Osteocyte (in vitro differentiated cells): Measurements from ENCODE around the gene FNIP1. TPM values are rescaled to one million over a fixed set of nuclear protein-coding genes. Genes with fewer than 3 reads are reported as not detected.

Source experiments
- DNase-seq: peaks from one replicate; pipeline ENCODE4 v3.0.0; 2021; ENCODE audit warnings: mixed read lengths; ENCODE audit not compliant: unreplicated experiment; ENCODE audit errors: extremely low spot score
- H3K27ac Mint-ChIP-seq: one replicate; pipeline ENCODE4 v1.8.0; 2021; ENCODE audit warnings: mild to moderate bottlenecking, mixed read lengths; ENCODE audit not compliant: unreplicated experiment
- H3K27me3 Mint-ChIP-seq: one replicate; pipeline ENCODE4 v1.8.0; 2021; ENCODE audit warnings: mixed read lengths; ENCODE audit not compliant: unreplicated experiment
- H3K36me3 Mint-ChIP-seq: one replicate; pipeline ENCODE4 v1.8.0; 2021; ENCODE audit warnings: mixed read lengths; ENCODE audit not compliant: unreplicated experiment
- H3K4me1 Mint-ChIP-seq: one replicate; pipeline ENCODE4 v1.8.0; 2021; ENCODE audit warnings: mixed read lengths; ENCODE audit not compliant: unreplicated experiment
- H3K4me3 Mint-ChIP-seq: one replicate; pipeline ENCODE4 v1.8.0; 2021; ENCODE audit warnings: mild to moderate bottlenecking, moderate library complexity, mixed read lengths; ENCODE audit not compliant: unreplicated experiment
- H3K9me3 Mint-ChIP-seq: one replicate; pipeline ENCODE4 v1.8.0; 2021; ENCODE audit warnings: mixed read lengths; ENCODE audit not compliant: unreplicated experiment
- CTCF ChIP-seq: fragments of 200-600 bp; sonication (generic); IDR thresholded peaks from 2 replicates; pipeline ENCODE4 v1.5.0; 2021; ENCODE audit warnings: antibody characterized with exemption, mild to moderate bottlenecking, moderate library complexity
- total RNA-seq: library from RNA; stranded (reverse); gene quantifications from 2 replicates; pipeline ENCODE4 v1.2.1, GENCODE V29; 2021

Gene FNIP1
- total RNA-seq, 1 donor from 2014 or later: 43.0 TPM

DNA sequence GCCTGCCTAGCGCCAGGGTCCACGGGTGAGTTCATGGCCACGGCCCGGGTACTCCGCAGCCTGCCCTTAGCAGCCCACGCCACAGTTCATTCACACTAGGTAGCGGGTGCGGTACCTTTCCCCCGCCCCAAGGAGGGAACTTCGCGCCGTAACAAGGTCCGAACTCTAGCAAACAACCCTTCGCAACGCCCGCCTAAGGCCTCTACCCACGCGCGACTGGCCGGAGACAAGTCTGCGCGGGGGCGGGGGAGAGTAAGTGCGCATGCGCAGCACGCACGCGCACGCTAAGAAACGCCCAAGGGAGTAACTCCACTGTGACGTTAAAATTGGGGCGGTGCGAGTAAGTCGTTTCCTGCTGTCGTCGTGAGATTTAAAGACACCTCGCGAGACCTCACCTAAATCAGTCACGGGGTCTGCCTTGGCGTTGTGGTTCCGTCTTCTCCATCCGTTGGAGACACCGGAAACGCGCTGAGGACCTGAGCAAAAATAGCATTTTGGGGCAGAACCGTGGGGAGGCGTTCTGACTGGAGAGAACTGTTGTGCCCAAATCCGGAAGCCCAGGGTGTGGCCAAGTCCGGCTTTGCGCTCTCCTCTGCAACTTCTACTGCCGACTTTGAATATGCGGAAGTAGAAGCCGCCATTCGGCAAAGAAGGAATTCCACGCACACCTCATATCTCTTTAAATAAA lies 161.7 kb downstream of the FNIP1 start, which contains the start of gene RAPGEF6:
TSS of gene RAPGEF6 (minus strand) at position 234 of the 688 bp plus-strand sequence. CDS start at position 35, 199 bp downstream.
- Mint-ChIP-seq H3K27ac (peak within 1 kb of the TSS; percentile 98), H3K4me1 (peaks cover 25% of the 10 kb centered on the region), H3K9me3 (no peaks in the 10 kb centered on the region), H3K36me3 (no peaks in the 10 kb centered on the region), H3K4me3 (peak within 1 kb of the TSS; percentile 89), H3K27me3 (no peaks in the 10 kb centered on the region)
- peak; percentile 98 for DNase-seq
- TF ChIP-seq CTCF: no peak

DNA sequence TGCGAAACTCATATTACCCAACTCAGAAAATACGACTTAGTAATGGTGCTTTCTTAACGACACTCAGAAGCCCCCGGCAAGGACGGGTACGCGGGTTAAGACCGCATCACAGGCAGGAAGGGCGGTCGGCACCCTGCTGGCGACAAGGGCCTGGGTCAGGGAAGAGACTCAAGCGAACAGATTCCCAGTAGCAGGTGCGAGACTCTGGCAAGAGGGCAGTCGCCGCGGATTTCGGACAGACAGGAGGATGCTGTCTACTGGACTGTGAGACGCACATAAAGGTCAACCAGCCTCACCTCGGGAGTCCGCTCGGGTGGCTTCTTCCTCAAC lies 162.2 kb downstream of the FNIP1 start:
- Mint-ChIP-seq H3K36me3 (no peaks in the 10 kb centered on the region), H3K9me3 (no peaks in the 10 kb centered on the region), H3K27me3 (no peaks in the 10 kb centered on the region), H3K4me1 (peaks cover 25% of the 10 kb centered on the region), H3K4me3 (peak overlapping the region; percentile 89), H3K27ac (peak overlapping the region; percentile 98)
- TF ChIP-seq CTCF: no peak
- DNase-seq: peak; percentile 86

- H3K27ac Mint-ChIP-seq: peak overlapping the region; percentile 98
Observed at GRCh38 chr5:131634238-131634637, 162.6 kb downstream of the FNIP1 start.

GRCh38 chr5:131633830-131634229 lies 163.0 kb downstream of the FNIP1 start:
- Mint-ChIP-seq H3K4me3 (peak overlapping the region; percentile 89), H3K27ac (peak overlapping the region; percentile 98), H3K4me1 (peaks cover 25% of the 10 kb centered on the region), H3K36me3 (no peaks in the 10 kb centered on the region), H3K9me3 (no peaks in the 10 kb centered on the region), H3K27me3 (no peaks in the 10 kb centered on the region)
- no peak for DNase-seq
- TF ChIP-seq CTCF: no peak

More at GRCh38 chr5:131634238-131634637, 162.6 kb downstream of the FNIP1 start:
- Mint-ChIP-seq H3K27me3 (no peaks in the 10 kb centered on the region), H3K36me3 (no peaks in the 10 kb centered on the region), H3K9me3 (no peaks in the 10 kb centered on the region), H3K4me3 (peak overlapping the region; percentile 89), H3K4me1 (peaks cover 25% of the 10 kb centered on the region)
- TF ChIP-seq CTCF: no peak
- no peak for DNase-seq

DNA sequence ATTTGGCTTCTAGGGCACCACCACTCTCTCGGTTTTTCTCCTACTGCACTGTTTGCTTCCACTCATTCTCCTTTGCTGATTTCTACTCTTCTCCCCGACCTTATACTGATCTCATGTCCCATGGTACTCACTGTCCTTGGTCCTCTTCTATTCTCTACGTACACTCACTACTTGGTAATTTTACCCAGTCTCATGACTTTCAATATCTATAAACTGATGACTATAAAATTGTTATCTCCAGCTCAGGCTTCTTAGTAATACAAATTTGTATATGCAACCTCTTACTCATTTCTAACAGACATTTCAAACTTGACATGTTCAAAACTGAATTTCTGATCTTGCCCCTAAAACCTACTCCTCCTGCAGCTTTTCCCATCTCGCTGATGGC lies 165.9 kb downstream of the FNIP1 start:
- H3K27ac Mint-ChIP-seq: no peak overlapping the region

More for the DNA sequence above, 165.9 kb downstream of the FNIP1 start:
- Mint-ChIP-seq H3K36me3 (no peaks in the 10 kb centered on the region), H3K4me3 (no peak overlapping the region), H3K27me3 (no peaks in the 10 kb centered on the region), H3K9me3 (no peaks in the 10 kb centered on the region), H3K4me1 (peaks cover 18% of the 10 kb centered on the region)
- no peak for DNase-seq
- no peak for TF ChIP-seq CTCF
